GM19455 (cell line): ENCODE results near the gene SLC22A31.
"Not testable (repeated sequence)": the region's sequence is repeated elsewhere in the genome, so short reads cannot be mapped to it uniquely, and the experiment has no call there.

Experiments
- ATAC-seq: cut with Tn5 transposase; IDR thresholded peaks from one replicate; pipeline ENCODE4 v1.9.1; 2021; ENCODE audit not compliant: unreplicated experiment

SLC22A31 gene

DNA sequence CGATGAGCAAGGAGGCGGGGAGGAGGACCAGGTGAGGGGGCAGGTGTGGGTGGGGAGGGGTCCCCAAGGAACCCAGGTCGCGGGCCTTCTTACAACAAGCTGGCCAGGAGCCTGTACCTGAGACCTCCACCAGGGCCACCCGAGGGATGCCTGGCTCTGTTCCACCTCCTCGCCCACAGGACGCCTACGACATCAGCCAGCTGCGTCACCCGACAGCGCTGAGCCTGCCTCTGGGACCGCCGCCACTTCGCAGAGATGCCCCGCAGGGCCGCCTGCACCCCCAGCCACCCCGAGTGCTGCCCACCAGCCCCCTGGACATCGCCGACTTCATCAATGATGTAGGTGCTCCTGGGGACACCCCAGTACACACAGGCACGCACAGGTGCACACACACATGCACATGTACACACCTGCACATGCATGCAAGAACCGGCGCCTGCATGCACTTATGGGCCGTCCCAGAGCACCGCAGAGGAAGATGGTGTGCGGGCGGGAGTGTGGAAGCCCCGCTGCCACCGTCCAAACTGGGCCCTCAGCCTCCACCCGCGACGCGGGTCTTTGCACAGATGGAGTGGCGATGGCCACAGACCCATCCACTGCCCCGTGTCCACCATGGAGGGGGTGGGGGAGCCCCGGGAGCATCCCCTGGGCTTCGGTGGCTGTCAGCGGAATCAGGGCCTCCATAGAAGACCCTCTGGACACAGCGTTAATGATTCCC is 6.6 kb downstream of the SLC22A31 start:
- ATAC-seq: no peak

DNA sequence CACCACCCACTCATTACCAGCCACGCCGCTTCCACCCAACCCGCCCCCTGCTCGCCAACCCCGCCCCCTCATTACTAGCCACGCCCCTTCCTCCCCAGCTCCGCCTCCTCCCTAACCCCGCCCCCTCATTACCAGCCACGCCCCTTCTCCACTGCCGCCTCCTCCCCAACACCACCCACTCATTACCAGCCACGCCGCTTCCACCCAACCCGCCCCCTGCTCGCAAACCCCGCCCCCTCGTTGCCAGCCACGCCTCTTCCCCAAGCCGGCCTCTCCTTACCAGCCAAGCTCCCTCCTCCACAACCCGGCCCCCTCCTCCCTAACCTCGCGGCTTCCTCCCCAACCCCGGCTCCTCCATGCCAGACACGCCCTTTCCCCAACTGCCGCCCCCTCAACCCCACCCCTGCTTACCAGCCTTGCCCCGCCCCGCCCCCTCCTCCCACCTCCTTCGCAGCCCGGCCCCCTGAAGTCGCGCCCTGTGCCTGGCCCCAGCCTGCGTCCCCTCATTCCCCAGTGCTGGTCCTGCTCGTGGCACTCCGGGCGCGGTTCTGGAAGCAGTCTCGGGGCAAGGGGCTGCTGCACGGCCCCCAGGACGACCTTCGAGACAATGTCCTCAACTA is 7.3 kb downstream of the SLC22A31 start:
- no peak for ATAC-seq

DNA sequence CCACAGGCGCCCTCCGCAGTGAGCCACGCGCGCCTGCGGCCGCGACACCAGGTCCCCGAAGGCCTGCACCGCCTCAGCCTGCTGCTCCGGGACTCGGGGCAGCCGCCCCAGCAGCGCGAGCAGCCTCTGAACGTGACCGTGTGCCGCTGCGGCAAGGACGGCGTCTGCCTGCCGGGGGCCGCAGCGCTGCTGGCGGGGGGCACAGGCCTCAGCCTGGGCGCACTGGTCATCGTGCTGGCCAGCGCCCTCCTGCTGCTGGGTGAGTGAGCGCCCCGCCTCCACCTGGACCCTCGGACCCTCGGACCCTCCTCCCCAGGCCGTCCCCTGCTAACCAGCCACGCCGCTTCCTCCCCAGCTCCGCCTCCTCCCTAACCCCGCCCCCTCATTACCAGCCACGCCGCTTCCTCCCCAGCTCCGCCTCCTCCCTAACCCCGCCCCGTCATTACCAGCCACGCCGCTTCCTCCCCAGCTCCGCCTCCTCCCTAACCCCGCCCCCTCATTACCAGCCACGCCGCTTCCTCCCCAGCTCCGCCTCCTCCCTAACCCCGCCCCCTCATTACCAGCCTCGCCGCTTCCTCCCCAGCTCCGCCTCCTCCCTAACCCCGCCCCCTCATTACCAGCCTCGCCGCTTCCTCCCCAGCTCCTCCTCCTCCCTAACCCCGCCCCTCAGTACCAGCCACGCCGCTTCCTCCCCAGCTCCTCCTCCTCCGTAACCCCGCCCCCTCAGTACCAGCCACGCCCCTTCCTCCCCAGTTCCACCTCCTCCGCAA is 8.0 kb downstream of the SLC22A31 start:
- not testable (repeated sequence) for ATAC-seq

DNA sequence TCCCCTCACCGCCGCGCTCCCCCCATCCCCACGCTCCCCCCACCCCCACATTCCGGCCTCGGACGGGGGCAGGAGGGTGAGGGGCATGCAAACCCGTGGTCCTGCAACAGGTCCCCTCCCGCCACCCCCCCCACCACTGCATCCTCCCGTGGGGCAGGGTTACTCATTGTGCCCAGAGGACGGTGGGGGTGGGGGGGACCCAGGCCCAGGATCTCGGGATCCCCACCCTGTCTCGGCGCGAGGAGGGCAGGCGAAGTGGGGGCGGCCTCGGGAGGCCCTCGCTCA is 8.5 kb downstream of the SLC22A31 start:
- ATAC-seq: no peak

DNA sequence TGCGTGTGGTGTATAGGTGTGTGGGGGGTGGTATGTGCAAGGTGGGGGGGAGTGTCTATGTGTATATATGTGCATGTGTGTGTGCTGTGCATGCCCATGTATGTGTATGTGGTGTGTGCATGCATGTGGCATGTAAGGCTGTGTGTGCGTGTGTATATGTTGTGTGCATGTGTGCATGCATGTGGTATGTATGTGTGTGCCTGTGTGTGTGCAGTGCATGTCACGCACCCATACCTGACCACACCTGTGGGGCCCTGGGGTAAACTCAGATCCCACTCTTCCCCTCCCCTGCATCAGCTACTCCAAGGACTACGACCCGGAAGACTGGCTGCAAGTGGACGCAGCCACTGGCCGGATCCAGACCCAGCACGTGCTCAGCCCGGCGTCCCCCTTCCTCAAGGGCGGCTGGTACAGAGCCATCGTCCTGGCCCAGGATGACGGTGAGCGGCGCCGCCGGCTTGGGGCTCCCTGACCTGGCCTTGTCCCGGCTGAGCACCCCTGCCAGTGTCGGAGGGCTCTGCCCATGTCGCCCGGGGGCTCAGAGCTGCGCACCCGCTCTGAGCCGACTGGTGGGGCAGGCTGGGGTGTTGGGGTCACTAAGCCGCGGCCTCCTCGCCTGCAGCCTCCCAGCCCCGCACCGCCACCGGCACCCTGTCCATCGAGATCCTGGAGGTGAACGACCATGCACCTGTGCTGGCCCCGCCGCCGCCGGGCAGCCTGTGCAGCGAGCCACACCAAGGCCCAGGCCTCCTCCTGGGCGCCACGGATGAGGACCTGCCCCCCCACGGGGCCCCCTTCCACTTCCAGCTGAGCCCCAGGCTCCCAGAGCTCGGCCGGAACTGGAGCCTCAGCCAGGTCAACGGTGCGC is 9.1 kb downstream of the SLC22A31 start:
- ATAC-seq: no peak

DNA sequence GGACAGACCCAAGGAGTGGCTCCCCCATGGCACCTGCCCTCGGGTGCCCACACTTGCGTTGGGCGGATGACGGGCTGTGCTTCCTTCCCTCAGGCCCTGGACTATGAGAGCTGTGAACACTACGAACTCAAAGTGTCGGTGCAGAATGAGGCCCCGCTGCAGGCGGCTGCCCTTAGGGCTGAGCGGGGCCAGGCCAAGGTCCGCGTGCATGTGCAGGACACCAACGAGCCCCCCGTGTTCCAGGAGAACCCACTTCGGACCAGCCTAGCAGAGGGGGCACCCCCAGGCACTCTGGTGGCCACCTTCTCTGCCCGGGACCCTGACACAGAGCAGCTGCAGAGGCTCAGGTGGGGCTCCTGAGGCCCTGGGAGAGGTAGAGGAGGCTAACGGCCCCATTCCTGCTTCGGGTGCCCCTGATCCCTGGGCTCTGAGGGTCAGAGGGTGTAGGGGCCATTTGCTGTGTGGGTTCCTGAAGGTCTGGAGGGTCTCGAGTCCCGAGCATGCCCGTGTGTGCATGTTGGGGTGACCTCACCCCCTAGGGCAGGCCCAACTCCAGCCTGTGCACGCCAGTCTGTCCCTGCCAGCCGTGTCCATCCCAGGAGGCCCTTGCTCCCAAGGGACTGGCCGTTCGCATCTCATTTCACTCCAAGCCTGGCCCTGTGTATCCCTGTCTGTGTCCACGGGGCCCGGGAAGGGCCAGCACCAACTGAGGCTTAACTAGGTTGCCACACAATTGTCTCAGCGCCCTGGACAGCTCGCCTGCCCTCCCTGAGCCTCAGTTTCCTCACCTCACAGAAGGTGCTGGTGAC is 10.0 kb downstream of the SLC22A31 start:
- ATAC-seq: no peak

DNA sequence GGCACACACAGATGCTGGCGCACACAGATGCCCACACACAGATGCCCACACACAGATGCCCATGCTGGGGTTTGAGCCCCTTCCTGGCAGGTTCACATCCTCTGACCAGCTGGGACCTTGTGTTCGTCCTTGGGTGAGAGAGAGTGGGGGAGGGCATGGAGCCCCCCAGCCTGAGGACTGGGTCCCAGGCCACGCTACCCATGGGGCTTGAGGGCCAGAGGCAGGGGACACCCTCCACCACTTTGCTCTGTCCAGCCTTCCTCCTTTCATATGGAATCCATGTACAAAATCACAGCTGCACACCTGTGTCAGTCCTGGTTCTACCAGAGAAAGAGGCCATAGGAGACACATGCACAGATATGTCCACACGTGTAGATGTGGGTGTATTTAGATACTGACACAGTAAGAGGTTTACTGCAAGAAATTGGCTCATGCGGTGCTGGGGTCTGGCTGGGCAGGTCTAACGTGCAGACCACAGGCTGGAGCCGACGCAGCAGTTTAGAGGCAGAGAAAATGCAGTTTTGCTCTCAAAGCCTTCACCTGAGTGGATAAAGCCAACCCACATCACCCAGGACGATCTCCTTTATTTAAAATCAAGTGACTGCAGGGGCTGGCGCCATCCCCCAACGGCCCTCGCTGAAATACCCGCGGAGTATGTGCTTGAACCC is 10.8 kb downstream of the SLC22A31 start:
- ATAC-seq: no peak

DNA sequence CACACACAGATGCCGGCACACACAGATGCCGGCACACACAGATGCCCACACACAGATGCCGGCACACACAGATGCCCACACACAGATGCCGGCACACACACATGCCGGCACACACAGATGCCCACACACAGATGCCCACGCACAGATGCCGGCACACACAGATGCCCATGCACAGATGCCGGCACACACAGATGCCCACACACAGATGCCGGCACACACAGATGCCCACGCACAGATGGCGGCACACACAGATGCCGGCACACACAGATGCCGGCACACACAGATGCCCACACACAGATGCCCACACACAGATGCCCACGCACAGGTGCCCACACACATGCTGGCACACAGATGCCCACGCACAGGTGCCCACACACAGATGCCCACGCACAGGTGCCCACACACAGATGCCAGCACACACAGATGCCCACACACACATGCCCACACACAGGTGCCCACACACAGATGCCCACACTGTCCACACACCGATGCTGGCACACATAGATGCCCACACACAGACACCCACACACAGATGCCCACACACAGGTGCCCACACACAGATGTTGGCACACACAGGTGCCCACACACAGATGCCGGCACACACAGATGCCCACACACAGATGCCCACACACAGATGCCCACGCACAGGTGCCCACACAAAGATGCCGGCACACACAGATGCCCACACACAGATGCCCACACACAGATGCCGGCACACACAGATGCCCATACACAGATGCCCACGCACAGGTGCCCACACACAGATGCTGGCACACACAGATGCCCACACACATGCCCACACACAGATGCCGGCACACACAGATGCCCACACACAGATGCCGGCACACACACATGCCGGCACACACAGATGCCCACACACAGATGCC is 11.6 kb downstream of the SLC22A31 start:
- not testable (repeated sequence) for ATAC-seq

DNA sequence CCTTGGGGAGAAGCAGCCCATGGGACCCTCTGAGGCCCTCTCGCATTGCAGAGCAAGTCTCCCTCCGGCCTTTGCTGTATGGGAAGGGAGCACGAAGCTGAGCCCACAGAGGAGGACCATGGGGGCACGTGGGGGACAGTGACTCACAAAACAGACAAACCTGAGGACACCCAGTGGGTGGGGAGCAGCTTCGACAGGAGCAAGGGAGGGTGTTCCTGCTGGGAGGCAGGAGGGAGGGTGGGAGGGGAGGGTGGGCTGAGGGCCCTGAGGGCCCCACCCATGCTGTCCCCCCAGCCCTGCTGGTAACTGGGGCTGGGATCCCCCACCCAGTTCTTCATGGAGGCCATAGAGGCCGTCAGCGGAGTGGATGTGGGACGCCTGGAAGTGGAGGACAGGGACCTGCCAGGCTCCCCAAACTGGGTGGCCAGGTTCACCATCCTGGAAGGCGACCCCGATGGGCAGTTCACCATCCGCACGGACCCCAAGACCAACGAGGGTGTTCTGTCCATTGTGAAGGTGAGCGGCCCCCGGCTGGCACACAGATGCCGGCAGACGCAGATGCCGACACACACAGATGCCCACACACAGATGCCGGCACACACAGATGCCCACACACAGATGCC is 12.5 kb downstream of the SLC22A31 start:
- no peak for ATAC-seq

DNA sequence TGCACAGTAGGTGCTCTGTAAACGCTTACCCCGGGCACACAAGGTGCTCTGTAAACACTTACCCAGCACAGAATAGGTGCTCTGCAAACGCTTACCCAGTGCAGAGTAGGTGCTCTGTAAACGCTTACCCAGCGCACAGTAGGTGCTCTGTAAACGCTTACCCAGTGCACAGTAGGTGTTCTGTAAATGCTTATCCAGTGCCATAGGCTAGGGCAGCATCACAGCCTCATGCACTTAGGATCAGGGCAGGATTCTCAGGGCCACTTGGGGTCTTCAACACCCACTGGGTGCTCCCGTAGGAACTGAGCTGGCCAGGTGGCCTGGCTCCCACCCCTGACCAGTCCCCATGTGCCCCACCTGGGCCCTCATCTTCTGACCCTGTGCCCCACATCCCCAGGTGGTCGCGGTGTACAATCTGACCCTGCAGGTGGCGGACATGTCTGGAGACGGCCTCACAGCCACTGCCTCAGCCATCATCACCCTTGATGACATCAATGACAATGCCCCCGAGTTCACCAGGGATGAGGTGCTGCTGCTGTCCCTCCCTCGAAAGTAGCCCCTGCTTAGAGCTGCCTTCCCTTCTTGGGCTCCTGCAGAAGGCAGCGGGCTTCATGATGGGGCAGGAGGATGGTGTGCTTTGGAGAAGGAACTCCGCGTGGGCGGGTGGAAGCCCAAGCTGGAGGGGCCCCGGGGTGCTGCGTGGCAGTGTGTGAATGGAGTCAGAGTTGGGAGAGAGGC is 13.1 kb downstream of the SLC22A31 start:
- ATAC-seq: no peak

DNA sequence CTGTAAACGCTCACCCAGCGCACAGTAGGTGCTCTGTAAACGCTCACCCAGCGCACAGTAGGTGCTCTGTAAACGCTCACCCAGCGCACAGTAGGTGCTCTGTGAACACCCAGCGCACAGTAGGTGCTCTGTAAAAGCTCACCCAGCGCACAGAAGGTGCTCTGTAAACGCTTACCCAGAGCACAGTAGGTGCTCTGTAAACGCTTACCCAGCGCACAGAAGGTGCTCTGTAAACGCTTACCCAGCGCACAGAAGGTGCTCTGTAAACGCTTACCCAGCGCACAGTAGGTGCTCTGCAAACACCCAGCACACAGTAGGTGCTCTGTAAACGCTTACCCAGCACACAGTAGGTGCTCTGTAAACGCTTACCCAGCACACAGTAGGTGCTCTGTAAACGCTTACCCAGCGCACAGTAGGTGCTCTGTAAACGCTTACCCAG is 13.7 kb downstream of the SLC22A31 start:
- ATAC-seq: not testable (repeated sequence)

DNA sequence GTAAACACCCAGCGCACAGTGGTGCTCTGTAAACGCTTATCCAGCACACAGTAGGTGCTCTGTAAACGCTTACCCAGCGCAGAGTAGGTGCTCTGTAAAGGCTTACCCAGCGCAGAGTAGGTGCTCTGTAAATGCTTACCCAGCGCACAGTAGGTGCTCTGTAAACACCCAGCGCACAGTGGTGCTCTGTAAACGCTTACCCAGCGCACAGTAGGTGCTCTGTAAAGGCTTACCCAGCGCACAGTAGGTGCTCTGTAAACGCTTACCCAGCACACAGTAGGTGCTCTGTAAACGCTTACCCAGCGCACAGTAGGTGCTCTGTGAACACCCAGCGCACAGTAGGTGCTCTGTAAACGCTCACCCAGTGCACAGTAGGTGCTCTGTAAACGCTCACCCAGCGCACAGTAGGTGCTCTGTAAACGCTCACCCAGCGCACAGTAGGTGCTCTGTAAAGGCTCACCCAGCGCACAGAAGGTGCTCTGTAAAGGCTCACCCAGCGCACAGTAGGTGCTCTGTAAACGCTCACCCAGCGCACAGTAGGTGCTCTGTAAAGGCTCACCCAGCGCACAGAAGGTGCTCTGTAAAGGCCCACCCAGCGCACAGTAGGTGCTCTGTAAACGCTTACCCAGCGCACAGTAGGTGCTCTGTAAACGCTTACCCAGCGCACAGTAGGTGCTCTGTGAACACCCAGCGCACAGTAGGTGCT is 14.3 kb downstream of the SLC22A31 start:
- ATAC-seq: not testable (repeated sequence)

DNA sequence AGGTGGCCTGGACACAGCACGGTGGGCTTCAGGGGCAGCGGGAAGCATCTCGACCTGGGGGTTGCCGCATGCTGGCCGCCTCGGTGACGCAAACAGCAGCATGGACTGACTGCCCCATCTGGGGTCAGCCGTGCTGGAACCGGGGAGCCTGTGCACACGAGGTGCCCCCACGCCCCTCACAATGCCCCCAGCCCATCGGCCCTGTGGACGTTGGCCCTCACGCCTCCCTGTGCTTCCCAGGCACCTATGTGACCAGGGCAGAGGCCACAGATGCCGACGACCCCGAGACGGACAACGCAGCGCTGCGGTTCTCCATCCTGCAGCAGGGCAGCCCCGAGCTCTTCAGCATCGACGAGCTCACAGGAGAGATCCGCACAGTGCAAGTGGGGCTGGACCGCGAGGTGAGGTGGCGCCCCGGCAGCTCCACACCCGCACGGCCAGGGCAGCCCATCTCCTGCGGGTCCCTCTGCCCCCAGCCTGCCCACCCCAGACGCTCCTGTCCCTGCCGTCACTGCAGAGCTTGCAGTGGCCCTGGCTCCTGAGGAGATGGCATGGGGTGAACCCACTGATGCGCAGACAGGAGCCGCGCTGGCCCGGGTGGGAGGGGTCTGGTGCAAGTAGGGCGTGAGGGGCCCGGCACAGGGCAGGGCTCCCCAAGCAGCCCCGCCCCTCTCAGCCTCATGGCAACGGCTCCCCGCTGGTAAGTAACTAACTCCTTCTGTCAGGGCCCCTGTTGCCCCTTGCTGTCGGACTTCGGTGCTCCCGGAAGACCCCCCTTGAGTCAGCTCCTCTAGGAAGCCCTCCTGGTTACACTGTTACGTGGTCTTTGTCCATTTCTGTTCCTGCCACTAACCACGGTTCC is 15.2 kb downstream of the SLC22A31 start:
- no peak for ATAC-seq

DNA sequence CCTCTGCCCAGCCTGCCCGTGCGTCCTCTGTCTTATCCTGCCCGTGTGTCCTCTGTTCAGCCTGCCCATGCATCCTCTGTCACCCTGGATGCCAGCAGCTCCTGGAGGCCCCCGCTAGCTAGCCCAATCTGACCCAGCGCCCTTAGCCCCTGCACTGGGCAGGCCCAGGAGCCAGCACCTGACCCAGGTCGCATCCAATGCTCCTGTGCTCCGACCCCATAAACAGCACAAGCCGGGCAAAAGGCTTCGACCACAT is 15.7 kb downstream of the SLC22A31 start:
- no peak for ATAC-seq

DNA sequence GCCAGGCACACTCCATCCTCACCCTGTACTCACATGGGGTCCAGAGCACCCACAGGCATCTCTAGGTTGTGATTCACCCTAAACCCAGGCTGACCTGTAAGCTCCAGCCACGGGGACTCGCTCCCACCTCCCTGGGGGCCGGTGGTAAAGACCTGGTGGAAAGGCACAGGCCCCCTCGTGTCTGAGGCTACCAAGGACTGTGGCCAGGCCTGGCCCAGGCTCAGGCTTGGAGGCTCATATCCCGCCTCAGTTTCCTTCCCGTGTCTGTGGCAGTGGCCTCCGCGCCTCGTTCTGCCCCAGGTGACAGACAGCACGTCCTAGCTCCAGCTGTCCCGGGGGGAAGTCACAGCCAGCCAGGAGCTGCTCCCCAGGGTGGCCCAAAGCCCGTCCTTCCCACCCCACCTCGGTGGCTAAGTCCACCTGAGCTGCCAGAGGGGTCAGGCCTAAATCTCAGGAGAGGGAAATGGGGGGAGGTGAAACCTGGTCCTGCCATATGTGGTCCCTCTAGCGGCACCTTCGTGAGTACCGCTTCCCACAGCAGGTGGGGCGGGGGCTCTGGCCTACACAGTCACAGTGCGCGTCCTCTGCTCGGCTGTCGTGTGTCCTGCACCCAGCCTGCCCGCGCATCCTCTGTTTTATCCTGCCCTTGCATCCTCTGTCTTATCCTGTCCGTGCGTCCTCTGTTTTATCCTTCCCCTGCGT is 16.2 kb downstream of the SLC22A31 start:
- ATAC-seq: no peak

DNA sequence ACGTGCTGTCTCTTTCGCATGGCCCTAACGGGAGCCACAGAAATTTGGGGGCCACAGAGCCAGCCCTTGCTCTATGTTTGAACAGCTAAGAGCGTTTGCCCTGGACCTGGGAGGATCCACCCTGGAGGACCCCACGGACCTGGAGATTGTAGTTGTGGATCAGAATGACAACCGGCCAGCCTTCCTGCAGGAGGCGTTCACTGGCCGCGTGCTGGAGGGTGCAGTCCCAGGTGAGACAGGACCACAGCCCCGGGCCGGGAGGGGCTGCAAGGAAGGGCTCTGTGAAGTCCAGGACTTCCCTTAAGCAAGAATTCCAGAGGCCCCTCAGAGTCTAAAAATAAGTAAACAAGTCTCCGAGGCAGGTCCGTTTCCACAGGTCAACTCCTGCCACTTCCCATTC is 16.9 kb downstream of the SLC22A31 start:
- ATAC-seq: no peak
